H9 (cell line): ENCODE data around the gene S100A7. TPM values are rescaled to one million over a fixed set of nuclear protein-coding genes. Genes with fewer than 3 reads are reported as not detected.

ENCODE experiments used
- DNase-seq: peaks from one replicate; pipeline ENCODE4 v3.0.0-alpha.2; 2017
- H2AFZ ChIP-seq: one replicate; pipeline ENCODE4 v1.6.1; 2013; ENCODE audit warnings: mild to moderate bottlenecking, low read length, control low read depth, moderate library complexity
- H2AK5ac ChIP-seq: 2 replicates; pipeline ENCODE4 v1.6.1; 2013; ENCODE audit warnings: low read length, control low read depth, mixed read lengths; ENCODE audit not compliant: insufficient read length
- H2BK120ac ChIP-seq: one replicate; pipeline ENCODE4 v1.6.1; 2013; ENCODE audit warnings: low read depth, mild to moderate bottlenecking, low read length, control low read depth, inconsistent platforms; ENCODE audit not compliant: poor library complexity, severe bottlenecking
- H2BK12ac ChIP-seq: 2 replicates; pipeline ENCODE4 v1.6.1; 2013; ENCODE audit warnings: low read length, control low read depth, mixed read lengths, low read depth; ENCODE audit not compliant: insufficient read length
- H2BK15ac ChIP-seq: 2 replicates; pipeline ENCODE4 v1.6.1; 2013; ENCODE audit warnings: low read depth, low read length, control low read depth
- H2BK20ac ChIP-seq: one replicate; pipeline ENCODE4 v1.6.1; 2013; ENCODE audit warnings: low read depth, mild to moderate bottlenecking, low read length, control low read depth, inconsistent platforms; ENCODE audit not compliant: poor library complexity, severe bottlenecking
- H2BK5ac ChIP-seq: 2 replicates; pipeline ENCODE4 v1.6.1; 2013; ENCODE audit warnings: low read length, control low read depth, mixed read lengths; ENCODE audit not compliant: insufficient read length
- H3K14ac ChIP-seq: 2 replicates; pipeline ENCODE4 v1.6.1; 2013; ENCODE audit warnings: low read length, control low read depth; ENCODE audit not compliant: insufficient read depth
- H3K18ac ChIP-seq: 2 replicates; pipeline ENCODE4 v1.6.1; 2013; ENCODE audit warnings: low read depth, mild to moderate bottlenecking, mixed read lengths, low read length, control low read depth; ENCODE audit not compliant: insufficient read length
- H3K23ac ChIP-seq: 2 replicates; pipeline ENCODE4 v1.6.1; 2013; ENCODE audit warnings: low read length, control low read depth, mixed read lengths, low read depth; ENCODE audit not compliant: insufficient read length
- H3K23me2 ChIP-seq: 2 replicates; pipeline ENCODE4 v1.6.1; 2013; ENCODE audit warnings: low read depth, mild to moderate bottlenecking, mixed read lengths, low read length, control low read depth; ENCODE audit not compliant: insufficient read length, poor library complexity, severe bottlenecking
- H3K27ac ChIP-seq: 2 replicates; pipeline ENCODE4 v1.5.1; 2013; ENCODE audit warnings: low read length, control low read depth, mixed read lengths, low read depth; ENCODE audit not compliant: insufficient read length
- H3K27me3 ChIP-seq: 2 replicates; pipeline ENCODE4 v1.6.1; 2013; ENCODE audit warnings: low read length, control low read depth, inconsistent platforms; ENCODE audit not compliant: insufficient read depth
- H3K4ac ChIP-seq: 2 replicates; pipeline ENCODE4 v1.6.1; 2013; ENCODE audit warnings: low read depth, mild to moderate bottlenecking, control low read depth, inconsistent platforms, low read length, moderate library complexity
- H3K4me1 ChIP-seq: 2 replicates; pipeline ENCODE4 v1.6.1; 2013; ENCODE audit warnings: low read length, control low read depth, inconsistent platforms; ENCODE audit not compliant: insufficient read depth
- H3K4me2 ChIP-seq: 2 replicates; pipeline ENCODE4 v1.6.1; 2013; ENCODE audit warnings: low read length, control low read depth, mixed read lengths; ENCODE audit not compliant: insufficient read length, insufficient read depth
- H3K56ac ChIP-seq: 2 replicates; pipeline ENCODE4 v1.6.1; 2013; ENCODE audit warnings: low read depth, mild to moderate bottlenecking, mixed read lengths, low read length, control low read depth; ENCODE audit not compliant: insufficient read length
- H3K79me1 ChIP-seq: 2 replicates; pipeline ENCODE4 v1.6.1; 2013; ENCODE audit warnings: low read depth, mild to moderate bottlenecking, moderate library complexity, low read length, control low read depth, inconsistent platforms; ENCODE audit not compliant: insufficient read depth, poor library complexity, severe bottlenecking
- H3K79me2 ChIP-seq: 2 replicates; pipeline ENCODE4 v1.6.1; 2013; ENCODE audit warnings: low read length, control low read depth, inconsistent platforms; ENCODE audit not compliant: insufficient read depth
- H3K9ac ChIP-seq: 2 replicates; pipeline ENCODE4 v1.6.1; 2013; ENCODE audit warnings: low read length, control low read depth, mixed read lengths; ENCODE audit not compliant: insufficient read length; ENCODE audit errors: extremely low read depth
- H3K9me3 ChIP-seq: one replicate; pipeline ENCODE4 v1.6.1; 2013; ENCODE audit warnings: low read depth, low read length, inconsistent platforms; ENCODE audit not compliant: control insufficient read depth
- H3T11ph ChIP-seq: one replicate; pipeline ENCODE4 v1.6.1; 2013; ENCODE audit warnings: mild to moderate bottlenecking, low read length, control low read depth, inconsistent platforms
- H4K20me1 ChIP-seq: one replicate; pipeline ENCODE4 v1.6.1; 2013; ENCODE audit not compliant: control insufficient read depth, insufficient read length, insufficient read depth
- H4K5ac ChIP-seq: 2 replicates; pipeline ENCODE4 v1.6.1; 2013; ENCODE audit warnings: low read depth, mild to moderate bottlenecking, mixed read lengths, low read length, control low read depth; ENCODE audit not compliant: insufficient read length
- H4K8ac ChIP-seq: replicated peaks from 2 replicates; pipeline ENCODE4 v1.6.1; 2013; ENCODE audit warnings: low read length, control low read depth, mixed read lengths, low read depth; ENCODE audit not compliant: insufficient read length
- H4K91ac ChIP-seq: 2 replicates; pipeline ENCODE4 v1.6.1; 2013; ENCODE audit warnings: low read depth, mild to moderate bottlenecking, moderate library complexity, mixed read lengths, low read length, control low read depth; ENCODE audit not compliant: insufficient read length
- H3K27ac Mint-ChIP-seq, 3 experiments: 2 replicates in 2 of 3; 3 replicates in 1 of 3; pipeline ENCODE4 v1.8.0; 2020 to 2021; ENCODE audit warnings: mixed read lengths in 3 of 3, mild to moderate bottlenecking in 1 of 3, moderate library complexity in 1 of 3
- H3K27me3 Mint-ChIP-seq: 2 replicates; pipeline ENCODE4 v1.8.0; 2021; ENCODE audit warnings: low read depth, mild to moderate bottlenecking, moderate library complexity, mixed read lengths
- H3K36me3 Mint-ChIP-seq, 3 experiments: 2 replicates in 2 of 3; 3 replicates in 1 of 3; pipeline ENCODE4 v1.8.0; 2020 to 2021; ENCODE audit warnings: low read depth in 3 of 3, mixed read lengths in 3 of 3; ENCODE audit not compliant: insufficient read depth in 1 of 3
- H3K4me1 Mint-ChIP-seq, 2 experiments: 2 replicates each; pipeline ENCODE4 v1.8.0; 2020; ENCODE audit warnings: mixed read lengths in 2 of 2
- H3K4me3 Mint-ChIP-seq, 2 experiments: 2 replicates in 1 of 2; 3 replicates in 1 of 2; pipeline ENCODE4 v1.8.0; 2020 to 2021; ENCODE audit warnings: mild to moderate bottlenecking in 2 of 2, mixed read lengths in 2 of 2, moderate library complexity in 1 of 2
- H3K9me3 Mint-ChIP-seq, 2 experiments: 2 replicates in 1 of 2; 3 replicates in 1 of 2; pipeline ENCODE4 v1.8.0; 2020; ENCODE audit warnings: mild to moderate bottlenecking in 2 of 2, mixed read lengths in 2 of 2, moderate library complexity in 1 of 2
- CTCF ChIP-seq: fragments of 200-600 bp; sonication (generic); conservative IDR thresholded peaks from 3 replicates; pipeline ENCODE4 v1.8.0; 2021; ENCODE audit warnings: antibody characterized with exemption, mild to moderate bottlenecking
- WGBS: extraction: QIAGEN DNeasy Blood & Tissue Kit; methylation state at CpG from one replicate; pipeline ENCODE4 v1.1.7; 2013; ENCODE audit warnings: missing lambda C conversion rate, low lambda C conversion rate, mixed read lengths; ENCODE audit not compliant: insufficient read length; ENCODE audit errors: extremely low coverage; 5-methylcytosine and 5-hydroxymethylcytosine counted together
- total RNA-seq: library from RNA; stranded (reverse); gene quantifications from 2 replicates; pipeline ENCODE4 v1.2.1, GENCODE V29; 2021

The S100A7 gene
- total RNA-seq, 1 experiment from 2014 or later: not detected

GRCh38 chr1:153490272-153491051, 30.0 kb upstream of the S100A7 start:
- Mint-ChIP-seq H3K4me1 (peaks cover 8 to 15% of the 10 kb centered on the region in 2 experiments), H3K27ac (no peak overlapping the region; a peak in 1 of 7 replicates), H3K36me3 (no peaks in the 10 kb centered on the region), H3K9me3 (no peaks in the 10 kb centered on the region; a peak in 1 of 5 replicates), H3K4me3 (no peak overlapping the region), H3K27me3 (no peaks in the 10 kb centered on the region; the same call in 1 of the 2 replicates)
- Histone ChIP-seq H3K79me2 (no peaks in the 10 kb centered on the region), H2BK20ac (no peak overlapping the region), H4K8ac (no peak overlapping the region), H3K14ac (no peak overlapping the region), H3K27me3 (no peaks in the 10 kb centered on the region), H2BK5ac (no peak overlapping the region), H3K79me1 (no peaks in the 10 kb centered on the region), H3T11ph (no peak overlapping the region), H3K23ac (no peak overlapping the region), H4K91ac (no peak overlapping the region), H2BK15ac (no peak overlapping the region), H3K4ac (no peak overlapping the region), H3K27ac (no peak overlapping the region), H2BK120ac (no peak overlapping the region), H2BK12ac (no peak overlapping the region), H3K9me3 (no peaks in the 10 kb centered on the region), H2AK5ac (no peak overlapping the region), H2AFZ (no peak overlapping the region), H3K9ac (no peak overlapping the region), H3K4me1 (no peaks in the 10 kb centered on the region; the same call in 1 of the 2 replicates), H4K5ac (no peak overlapping the region), H3K18ac (no peak overlapping the region), H3K4me2 (no peak overlapping the region), H3K23me2 (no peaks in the 10 kb centered on the region), H4K20me1 (no peaks in the 10 kb centered on the region), H3K56ac (no peak overlapping the region)
- WGBS: no CpG with 5 or more reads among the region's 12 CpGs
- no peak for TF ChIP-seq CTCF
- no peak for DNase-seq
